ENCODE results near the gene BRD7. TPM values are rescaled to one million over a fixed set of nuclear protein-coding genes. Genes with fewer than 3 reads are reported as not detected.

Gene BRD7
- total RNA-seq, 4 donors from 2014 or later, result 33.0 to 49.9 (median 40.5) TPM

GRCh38 chr16:50402298-50402895 is 33.6 kb upstream of the BRD7 start:
- TF ChIP-seq CTCF (IDR thresholded peaks at IDR 0.05; ENCODE audit: low read depth), result no peak

DNA sequence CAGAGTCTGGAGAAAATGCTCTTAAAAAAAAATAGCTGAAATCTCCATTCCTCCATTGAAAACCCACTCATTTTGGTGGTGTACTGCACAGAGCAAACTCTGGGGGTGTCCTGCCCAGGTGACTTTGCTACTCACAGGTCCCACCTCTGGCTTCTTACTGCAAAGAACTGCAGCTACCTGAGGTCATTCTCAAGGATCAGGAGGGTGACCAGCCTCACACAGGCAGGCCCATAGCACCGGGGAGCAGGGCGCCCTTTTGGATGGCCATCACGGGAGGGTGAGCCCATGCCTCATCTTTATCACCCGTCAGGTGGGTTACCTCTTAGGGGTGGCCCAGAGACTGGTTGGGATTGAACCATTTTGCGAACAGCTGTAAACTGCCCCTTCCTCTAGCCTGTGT is 32.6 kb upstream of the BRD7 start:
- no peak for TF ChIP-seq CTCF (IDR thresholded peaks at IDR 0.05; ENCODE audit: low read depth)

DNA sequence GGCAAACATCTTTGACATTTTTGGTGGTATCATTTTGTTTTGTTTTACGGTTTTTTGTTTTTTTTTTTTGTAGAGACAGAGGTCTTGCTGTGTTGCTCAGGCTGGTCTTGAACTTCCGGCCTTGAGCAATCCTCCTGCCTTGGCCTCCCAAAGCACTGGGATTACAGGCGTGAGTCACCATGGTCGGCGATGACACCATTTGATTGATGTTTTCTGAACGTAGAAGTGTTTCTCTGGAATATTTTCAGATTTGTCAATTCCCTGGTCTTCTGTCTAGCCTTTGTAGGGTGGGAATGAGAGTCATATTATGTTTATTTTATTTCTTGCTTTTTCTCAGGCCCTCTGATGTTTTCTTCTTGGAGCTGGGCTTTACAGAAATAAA is 32.2 kb upstream of the BRD7 start:
- TF ChIP-seq CTCF (IDR thresholded peaks at IDR 0.05; ENCODE audit: low read depth), result no peak

DNA sequence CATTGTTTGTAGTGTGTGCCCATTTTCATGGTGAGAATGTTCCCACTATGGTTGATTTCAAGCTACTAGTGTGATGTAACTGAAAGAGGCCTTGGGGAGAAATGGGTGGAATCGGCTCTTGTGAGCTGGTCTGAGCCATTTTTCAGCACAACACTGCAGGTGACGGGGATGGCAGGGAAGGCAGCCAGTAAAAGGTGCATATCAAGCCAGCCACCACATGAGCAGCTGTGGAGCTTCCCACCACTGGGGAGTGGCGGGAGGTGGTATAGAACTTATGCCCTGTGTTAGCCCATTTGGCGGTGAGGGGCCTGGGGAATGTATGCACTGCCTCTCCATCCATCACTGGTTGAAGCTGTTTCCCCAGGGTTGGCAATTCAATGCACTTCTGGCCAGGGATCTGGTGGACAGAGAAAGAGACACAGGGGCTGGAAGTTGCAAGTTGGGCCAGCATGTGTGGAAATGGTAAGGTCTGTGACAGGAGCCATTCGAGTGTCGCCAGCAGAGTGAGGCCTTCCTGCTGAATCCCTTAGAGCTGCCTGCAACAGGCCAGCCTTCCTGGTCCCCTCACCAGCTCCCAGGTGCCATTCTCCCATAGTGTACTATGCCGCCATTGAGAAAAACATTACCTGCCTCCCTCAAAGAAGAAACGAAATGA is 31.7 kb upstream of the BRD7 start:
- no peak for TF ChIP-seq CTCF (IDR thresholded peaks at IDR 0.05; ENCODE audit: low read depth)

- TF ChIP-seq CTCF (IDR thresholded peaks at IDR 0.05; ENCODE audit: low read depth), result no peak
Observed at GRCh38 chr16:50399411-50399810, 30.6 kb upstream of the BRD7 start.

DNA sequence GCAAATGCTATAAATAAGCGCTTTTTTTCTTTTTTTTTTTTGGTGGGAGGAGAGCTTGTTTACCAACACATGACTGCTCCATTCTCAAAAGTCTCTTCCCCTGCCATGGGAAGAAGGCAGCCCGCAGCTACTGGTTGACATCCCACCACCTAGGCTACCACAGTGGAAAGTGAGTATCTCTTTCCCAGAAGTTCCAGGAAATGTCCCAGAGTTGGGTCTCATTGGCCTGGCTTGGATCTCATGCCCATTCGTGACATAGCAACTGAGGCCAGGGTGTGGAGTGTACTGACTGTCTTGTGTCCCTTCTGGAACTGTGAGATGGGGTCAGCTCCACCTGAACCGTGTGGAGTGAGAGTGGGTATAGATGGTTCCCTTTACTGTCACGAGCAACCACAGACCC is 29.5 kb upstream of the BRD7 start:
- no peak for TF ChIP-seq CTCF (IDR thresholded peaks at IDR 0.05; ENCODE audit: low read depth)

DNA sequence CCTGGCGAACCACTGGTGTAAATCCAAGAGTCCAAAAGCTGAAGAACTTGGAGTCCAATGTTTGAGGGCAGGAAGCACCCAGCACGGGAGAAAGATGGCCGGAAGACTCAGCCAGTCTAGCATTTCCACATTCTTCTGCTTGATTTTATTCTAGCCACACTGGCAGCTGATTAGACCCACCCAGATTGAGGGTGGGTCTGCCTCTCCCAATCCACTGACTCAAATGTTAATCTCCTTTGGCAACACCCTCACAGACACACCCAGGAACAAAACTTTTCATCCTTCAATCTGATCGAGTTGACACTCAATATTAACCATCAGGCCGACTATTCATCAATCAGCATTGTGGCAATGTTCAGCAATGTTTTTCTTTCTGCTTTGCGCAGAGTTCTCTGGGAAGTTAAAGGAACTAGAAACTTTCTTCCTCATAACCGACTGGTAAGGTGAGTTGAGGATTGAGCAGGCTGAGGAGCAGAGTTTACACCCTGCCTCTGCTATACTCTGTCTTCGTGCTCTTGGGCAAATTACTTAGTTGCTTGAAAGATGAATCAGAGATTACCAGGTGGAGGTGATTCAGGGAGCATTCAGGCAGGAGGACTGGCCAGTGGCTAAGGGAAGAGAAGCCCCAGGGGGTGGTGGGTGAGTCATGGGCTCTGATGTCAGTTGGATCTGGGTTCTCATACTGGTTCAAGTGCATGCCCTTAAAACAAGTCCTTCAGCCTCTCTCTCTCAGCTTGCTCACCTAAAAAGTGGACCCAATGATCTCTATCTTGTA is 28.2 kb upstream of the BRD7 start:
- TF ChIP-seq CTCF (IDR thresholded peaks at IDR 0.05; ENCODE audit: low read depth), result no peak
